K562 (cell line): ENCODE measurements around the gene AMMECR1. TPM values are rescaled to one million over a fixed set of nuclear protein-coding genes. Genes with fewer than 3 reads are reported as not detected.

Experiments
- CBX2 ChIP-seq: fragments of 200-600 bp; sonication (generic); IDR thresholded peaks from one replicate; pipeline ENCODE4 v1.6.1; 2012; ENCODE audit warnings: mild to moderate bottlenecking, low read length, inconsistent platforms; ENCODE audit not compliant: insufficient read depth, poor library complexity, severe bottlenecking
- CBX5 ChIP-seq: IDR thresholded peaks from 2 replicates; pipeline ENCODE4 v1.6.1; 2014; ENCODE audit warnings: low read depth, borderline replicate concordance
- CBX8 ChIP-seq: fragments of 200-600 bp; sonication (generic); IDR thresholded peaks from 2 replicates; pipeline ENCODE4 v1.6.1; 2012; ENCODE audit warnings: borderline replicate concordance, mixed run types, low read depth, mild to moderate bottlenecking, moderate library complexity, mixed read lengths, low read length, control low read depth, inconsistent platforms; ENCODE audit not compliant: poor library complexity, severe bottlenecking; ENCODE audit errors: extremely low read depth
- CREB1 ChIP-seq, 2 experiments: sonication (generic) in 1 of 2; formaldehyde crosslinking in 1 of 2; IDR thresholded peaks; 2 replicates each; pipeline versions ENCODE4 v1.6.1 to v1.8.0; 2012 to 2022; ENCODE audit warnings: inconsistent platforms in 1 of 2, mild to moderate bottlenecking in 1 of 2, missing genetic modification reagents in 1 of 2, moderate library complexity in 1 of 2
- GABPB2 ChIP-seq: fragments of 250-450 bp; sonication (Bioruptor Pico); conservative IDR thresholded peaks from 2 replicates; pipeline ENCODE4 v1.5.1; 2021; ENCODE audit warnings: mild to moderate bottlenecking
- HCFC1 ChIP-seq: IDR thresholded peaks from 2 replicates; pipeline ENCODE4 v1.6.1; 2012; ENCODE audit warnings: low read depth, low read length, improper control_type of control experiment
- MCM2 ChIP-seq: fragments of 450-650 bp; IDR thresholded peaks from 2 replicates; pipeline ENCODE4 v1.6.1; 2017; ENCODE audit warnings: low read depth, mild to moderate bottlenecking
- MGA ChIP-seq: fragments of 450-650 bp; IDR thresholded peaks from 2 replicates; pipeline ENCODE4 v1.6.1; 2016; ENCODE audit warnings: mild to moderate bottlenecking, moderate library complexity
- MLX ChIP-seq, 2 experiments: fragments of 450-650 bp in 1 of 2; sonication (generic) in 1 of 2; formaldehyde crosslinking; conservative IDR thresholded peaks; 2 replicates each; pipeline versions ENCODE4 v1.4.0 to v1.8.1; 2020 to 2022; ENCODE audit warnings: mild to moderate bottlenecking in 1 of 2, missing genetic modification reagents in 1 of 2
- POLR2G ChIP-seq: fragments of 200-400 bp; formaldehyde crosslinking; IDR thresholded peaks from 2 replicates; pipeline ENCODE4 v1.6.1; 2017; ENCODE audit warnings: low read depth, mild to moderate bottlenecking, antibody characterized with exemption, low read length, moderate library complexity
- PTTG1 ChIP-seq: fragments of 450-650 bp; IDR thresholded peaks from 2 replicates; pipeline ENCODE4 v1.6.1; 2016; ENCODE audit warnings: low read depth, mild to moderate bottlenecking, missing genetic modification characterization, missing compliant biosample characterization
- RBM34 ChIP-seq: fragments of 200-400 bp; formaldehyde crosslinking; IDR thresholded peaks from 2 replicates; pipeline ENCODE4 v1.6.1; 2018; ENCODE audit warnings: low read length, borderline replicate concordance; ENCODE audit not compliant: insufficient read depth
- USF1 ChIP-seq: sonication (generic); formaldehyde crosslinking; IDR thresholded peaks from 2 replicates; pipeline ENCODE4 v1.9.0; 2022; ENCODE audit warnings: mild to moderate bottlenecking, missing genetic modification reagents
- ZNF324 ChIP-seq: fragments of 250-450 bp; sonication (Bioruptor Pico); IDR thresholded peaks from 2 replicates; pipeline ENCODE4 v1.4.0; 2020; ENCODE audit warnings: mild to moderate bottlenecking
- ZNF75A ChIP-seq: fragments of 450-650 bp; formaldehyde crosslinking; IDR thresholded peaks from 2 replicates; pipeline ENCODE4 v1.4.0; 2020; ENCODE audit warnings: mild to moderate bottlenecking
- polyA plus RNA-seq, 8 experiments: library from polyadenylated mRNA; depleted of rRNA in 4 of 8; stranded (reverse) in 5 of 8; unstranded in 3 of 8; fragments of >200 nt; fragmentation: Nextera tagmentation in 2 of 8; fragmentation: Illumina TruSeq in 1 of 8; extraction: Ambion mirVana in 2 of 8; extraction: Trizol in 1 of 8; gene quantifications; 2 replicates each; pipeline versions ENCODE4 v1.2.1 to v1.2.3, GENCODE V29; 2011 to 2014; ENCODE audit warnings: inconsistent platforms in 1 of 8, missing spikeins in 1 of 8
- total RNA-seq, 7 experiments: library from RNA; depleted of rRNA in 6 of 7; stranded (reverse); fragments of >200 nt in 6 of 7; fragmentation: Illumina TruSeq in 2 of 7; extraction: Trizol in 2 of 7; gene quantifications; 2 replicates each; pipeline versions ENCODE4 v1.2.1 to v1.2.3, GENCODE V29; 2011 to 2021; ENCODE audit warnings: low replicate concordance in 1 of 7

Gene AMMECR1
- total and polyA plus RNA-seq, 9 of the 15 experiments (the other 6 are each of a cell fraction or from before 2014, with no cell fraction given) = 13.9 to 36.7 (median 23.6) TPM

- TF ChIP-seq MGA (no peak), RBM34 (no peak), ZNF324 (no peak), POLR2G (no peak), CBX2 (no peak), GABPB2 (CRISPR knock-in tag) (no peak), CBX5 (no peak), MLX (CRISPR knock-in tag; conservative IDR thresholded peaks at IDR 0.05) (no peak), MCM2 (no peak), CREB1 (IDR thresholded peaks at IDR 0.05) (no peak), CREB1 (CRISPR knock-in tag; IDR thresholded peaks at IDR 0.05) (no peak), PTTG1 (no peak), CBX8 (no peak), ZNF75A (CRISPR knock-in tag) (no peak), USF1 (CRISPR knock-in tag) (no peak), HCFC1 (no peak)
Measured at GRCh38 chrX:110219920-110220319, 98.0 kb downstream of the AMMECR1 start (continued).
